ENCODE data around the gene EMC6.

GRCh38 chr17:3681057-3681456, 12.4 kb downstream of the EMC6 start:
- TF ChIP-seq EZH2 (IDR thresholded peaks at IDR 0.05; ENCODE audit: borderline replicate concordance, low read depth, low read length, severe bottlenecking) (no peak), CTCF (IDR thresholded peaks at IDR 0.05; ENCODE audit: borderline replicate concordance, extremely low read depth, low read length, poor library complexity, severe bottlenecking) (no peak)
